GM12878 (cell line): ENCODE data around the gene RCN2. TPM values are rescaled to one million over a fixed set of nuclear protein-coding genes. Genes with fewer than 3 reads are reported as not detected.

Source experiments
- ATAC-seq: fragments of 200-7000 bp; cut with Tn5 transposase; 3 replicates; pipeline ENCODE4 v1.9.1; 2020; ENCODE audit warnings: mild to moderate bottlenecking, moderate library complexity
- BruUV-seq: library from RNA; stranded (reverse); fragments of 400-500 nt; replicated peaks from 2 replicates; lab custom pipeline; 2021; lab: Mats Ljungman, UMichigan
- CTCF ChIA-PET: fragments of 300-600 bp; sonication (Branson Sonifier 250); formaldehyde crosslinking; extraction: SDS; loops from one replicate; lab custom pipeline; 2021; ENCODE audit warnings: inconsistent platforms; lab: Yijun Ruan, JAX
- POLR2A ChIA-PET: fragments of 350-600 bp; formaldehyde crosslinking; extraction: SDS; loops from one replicate; lab custom pipeline; 2021; ENCODE audit warnings: inconsistent platforms; lab: Charles Lee
- RAD21 ChIA-PET: fragments of 300-600 bp; sonication (Branson Sonifier 250); formaldehyde crosslinking; loops from one replicate; lab custom pipeline; 2023; ENCODE audit warnings: antibody characterized with exemption; ENCODE audit not compliant: unreplicated experiment; lab: Charles Lee
- SMC1A ChIA-PET: fragments of 300-600 bp; sonication (Branson Sonifier 250); formaldehyde crosslinking; loops from one replicate; lab custom pipeline; 2023; ENCODE audit not compliant: unreplicated experiment, uncharacterized antibody; lab: Charles Lee
- DNase-seq: peaks from one replicate; pipeline ENCODE4 v3.0.0-alpha.2; 2011; ENCODE audit warnings: low read depth, low spot score
- FAIRE-seq: peaks from 3 replicates; lab custom pipeline; 2011; peaks lifted over from hg19 to GRCh38; lab: Jason Lieb, UNC
- H2AFZ ChIP-seq: 2 replicates; pipeline ENCODE4 v1.6.0; 2011; ENCODE audit warnings: low read depth, low read length, control low read depth; ENCODE audit not compliant: control insufficient read depth
- H3K27ac ChIP-seq: 2 replicates; pipeline ENCODE4 v1.5.1; 2011; ENCODE audit warnings: control low read depth; ENCODE audit not compliant: control insufficient read depth, insufficient read depth
- H3K27me3 ChIP-seq, 2 experiments: replicated peaks in 1 of 2; 2 replicates each; pipeline versions ENCODE4 v1.6.0 to v1.6.1; 2011; ENCODE audit warnings: low read length in 1 of 2; ENCODE audit not compliant: control insufficient read depth in 2 of 2, insufficient read depth in 2 of 2
- H3K36me3 ChIP-seq, 2 experiments: 2 replicates each; pipeline ENCODE4 v1.5.1; 2011; ENCODE audit warnings: low read length in 1 of 2; ENCODE audit not compliant: control insufficient read depth in 2 of 2, insufficient read depth in 2 of 2
- H3K4me1 ChIP-seq: 2 replicates; pipeline ENCODE4 v1.6.1; 2011; ENCODE audit warnings: mild to moderate bottlenecking, low read length, moderate library complexity, mixed read lengths; ENCODE audit not compliant: control insufficient read depth, insufficient read depth
- H3K4me2 ChIP-seq: 2 replicates; pipeline ENCODE4 v1.6.0; 2011; ENCODE audit warnings: control low read depth; ENCODE audit not compliant: control insufficient read depth, insufficient read depth
- H3K4me3 ChIP-seq: fragments of 200-600 bp; sonication (generic); 2 replicates; pipeline ENCODE4 v1.5.1; 2016
- H3K79me2 ChIP-seq: 2 replicates; pipeline ENCODE4 v1.6.0; 2011; ENCODE audit warnings: low read length; ENCODE audit not compliant: control insufficient read depth, insufficient read depth
- H3K9ac ChIP-seq: 2 replicates; pipeline ENCODE4 v1.8.0; 2011; ENCODE audit warnings: low read length, control low read depth, mixed read lengths; ENCODE audit not compliant: control insufficient read depth, insufficient read depth
- H3K9me3 ChIP-seq: replicated peaks from 3 replicates; pipeline ENCODE4 v1.5.1; 2011; ENCODE audit warnings: mild to moderate bottlenecking, low read length; ENCODE audit not compliant: control insufficient read depth, insufficient read depth
- H4K20me1 ChIP-seq: 2 replicates; pipeline ENCODE4 v1.6.0; 2011; ENCODE audit not compliant: control insufficient read depth, insufficient read depth
- ASH2L ChIP-seq: fragments of 300-600, 200-600 bp; sonication (generic); IDR thresholded peaks from 2 replicates; pipeline ENCODE4 v1.6.1; 2017; ENCODE audit warnings: low read depth, mild to moderate bottlenecking, borderline replicate concordance
- BCL3 ChIP-seq: IDR thresholded peaks from 2 replicates; pipeline ENCODE4 v1.6.1; 2011; ENCODE audit warnings: borderline replicate concordance, low read depth, mild to moderate bottlenecking, moderate library complexity, low read length; ENCODE audit not compliant: insufficient read depth, poor library complexity, severe bottlenecking
- BHLHE40 ChIP-seq, 2 experiments: fragments of 450-650 bp in 1 of 2; IDR thresholded peaks; 2 replicates each; pipeline ENCODE4 v1.6.1; 2011 to 2017; ENCODE audit warnings: low read depth in 2 of 2, borderline replicate concordance in 1 of 2, improper control_type of control experiment in 1 of 2, low read length in 1 of 2, mild to moderate bottlenecking in 1 of 2
- CBX3 ChIP-seq: fragments of 200-600 bp; sonication (generic); IDR thresholded peaks from 2 replicates; pipeline ENCODE4 v1.6.1; 2016; ENCODE audit warnings: low read depth, borderline replicate concordance
- GATAD2B ChIP-seq: fragments of 450-650 bp; conservative IDR thresholded peaks from 2 replicates; pipeline ENCODE4 v1.6.1; 2017; ENCODE audit warnings: low read depth, mild to moderate bottlenecking, moderate library complexity
- MLLT1 ChIP-seq: fragments of 450-650 bp; IDR thresholded peaks from 2 replicates; pipeline ENCODE4 v1.6.1; 2016; ENCODE audit warnings: mild to moderate bottlenecking
- NFIC ChIP-seq: IDR thresholded peaks from 2 replicates; pipeline ENCODE4 v1.6.1; 2012; ENCODE audit warnings: low read depth, mild to moderate bottlenecking, inconsistent platforms, low read length, moderate library complexity
- PAX8 ChIP-seq: fragments of 450-650 bp; IDR thresholded peaks from 2 replicates; pipeline ENCODE4 v1.6.1; 2017; ENCODE audit warnings: mild to moderate bottlenecking, moderate library complexity
- POLR2A ChIP-seq: IDR thresholded peaks from 2 replicates; pipeline ENCODE4 v1.6.1; 2011; ENCODE audit warnings: low read depth, mild to moderate bottlenecking, low read length
- POLR2AphosphoS2 ChIP-seq: IDR thresholded peaks from 2 replicates; pipeline ENCODE4 v1.6.1; 2011; ENCODE audit warnings: low read depth, mild to moderate bottlenecking, low read length, improper control_type of control experiment, moderate library complexity
- RCOR1 ChIP-seq: conservative IDR thresholded peaks from 2 replicates; pipeline ENCODE4 v1.6.1; 2012; ENCODE audit warnings: low read depth, low read length, improper control_type of control experiment
- SREBF2 ChIP-seq: IDR thresholded peaks from 2 replicates; pipeline ENCODE4 v1.6.1; 2012; ENCODE audit warnings: mild to moderate bottlenecking, low read length
- SRF ChIP-seq, 2 experiments: IDR thresholded peaks; 2 replicates each; pipeline ENCODE4 v1.6.1; 2011; ENCODE audit warnings: low read depth in 2 of 2, low read length in 2 of 2, mild to moderate bottlenecking in 1 of 2, moderate library complexity in 1 of 2
- TARDBP ChIP-seq: IDR thresholded peaks from 2 replicates; pipeline ENCODE4 v1.6.1; 2016; ENCODE audit warnings: borderline replicate concordance
- TCF7 ChIP-seq: IDR thresholded peaks from 2 replicates; pipeline ENCODE4 v1.6.1; 2014; ENCODE audit warnings: antibody characterized with exemption, borderline replicate concordance
- YBX1 ChIP-seq: fragments of 450-650 bp; IDR thresholded peaks from 2 replicates; pipeline ENCODE4 v1.6.1; 2016; ENCODE audit warnings: antibody characterized with exemption
- ZNF622 ChIP-seq: fragments of 450-650 bp; IDR thresholded peaks from 2 replicates; pipeline ENCODE4 v1.6.1; 2017; ENCODE audit warnings: mild to moderate bottlenecking, inconsistent platforms
- WGBS: methylation state at CpG from one replicate; pipeline ENCODE4 v1.1.6; 2016; ENCODE audit warnings: low lambda C conversion rate; ENCODE audit not compliant: insufficient replicate concordance, insufficient coverage; ENCODE audit errors: missing lambda C conversion rate; 5-methylcytosine and 5-hydroxymethylcytosine counted together
- in situ Hi-C: fragments of 300-500 bp; cut with MboI; formaldehyde crosslinking; loops from 9 replicates; pipeline ENCODE4 v1.14.3; 2018; ENCODE audit warnings: mixed read lengths
- intact Hi-C: fragments of 100-400 bp; cut with micrococcal nuclease; formaldehyde crosslinking; loops from one replicate; pipeline ENCODE4 v1.14.2; 2022; ENCODE audit not compliant: unreplicated experiment
- polyA plus RNA-seq, 11 experiments: library from polyadenylated mRNA; depleted of rRNA in 4 of 11; unstranded in 6 of 11; stranded (reverse) in 5 of 11; fragments of >200 nt; fragmentation: Nextera tagmentation in 4 of 11; fragmentation: Illumina TruSeq in 1 of 11; extraction: Ambion mirVana in 4 of 11; extraction: Trizol in 1 of 11; gene quantifications; 1 replicate in 1 of 11; 2 replicates in 10 of 11; pipeline versions ENCODE4 v1.2.1 to v1.2.3, GENCODE V29; 2011 to 2016; ENCODE audit warnings: inconsistent platforms in 2 of 11, missing spikeins in 2 of 11, low read depth in 1 of 11
- total RNA-seq, 4 experiments: library from RNA; depleted of rRNA in 3 of 4; stranded (reverse); fragments of >200 nt in 3 of 4; fragmentation: Illumina TruSeq in 1 of 4; extraction: Trizol in 1 of 4; gene quantifications; 2 replicates each; pipeline versions ENCODE4 v1.2.1 to v1.2.3, GENCODE V29; 2013 to 2021
- TF ChIP-seq, protein P1 (sequence below): fragments of 450-650 bp; conservative IDR thresholded peaks from 2 replicates; pipeline ENCODE4 v1.6.1; 2017; ENCODE audit warnings: mild to moderate bottlenecking, moderate library complexity

The RCN2 gene
- total and polyA plus RNA-seq, 10 of the 15 experiments (the other 5 are each of a cell fraction or from before 2014, with no cell fraction given): 4.9 to 41.0 (median 12.9) TPM

DNA sequence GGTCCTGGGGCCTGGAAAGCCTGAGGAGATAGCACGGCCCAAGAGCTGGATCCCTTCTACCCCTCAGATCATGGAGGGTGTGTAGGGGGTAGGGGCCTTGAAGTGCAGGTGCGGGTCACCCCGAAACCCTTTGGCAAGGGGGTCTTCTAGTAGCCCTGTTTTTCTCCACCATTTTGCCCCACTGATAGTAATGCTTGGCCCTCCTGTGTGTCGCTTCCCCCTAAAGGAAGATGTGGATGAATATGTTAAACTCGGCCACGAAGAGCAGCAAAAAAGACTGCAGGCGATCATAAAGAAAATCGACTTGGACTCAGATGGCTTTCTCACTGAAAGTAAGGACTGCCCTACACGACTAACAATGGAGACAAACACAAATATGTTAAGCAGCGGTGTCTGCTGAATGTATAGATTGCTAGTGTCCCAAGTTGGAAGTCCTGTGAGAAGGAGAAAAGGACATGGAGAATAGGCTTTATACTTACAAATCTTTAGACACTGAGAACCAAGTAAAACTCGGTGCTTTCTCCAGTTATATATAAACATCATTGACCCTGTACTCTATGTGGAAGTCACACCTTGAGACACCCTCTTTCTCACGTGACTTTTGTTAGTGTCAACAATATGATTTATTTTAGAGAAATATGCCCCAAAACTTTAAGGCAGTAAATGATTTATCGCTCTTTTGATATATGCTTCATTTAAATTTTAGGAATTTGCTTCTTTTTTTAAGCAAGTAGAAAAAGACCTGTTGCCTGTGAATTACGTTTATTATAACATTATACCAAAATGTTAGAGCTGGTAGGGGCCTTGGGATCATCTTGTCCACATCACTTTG is 802 bp downstream of the RCN2 start:
- DNase-seq (no peak), FAIRE-seq (no peak), ATAC-seq (no peak)
- peaks cover 6% of the 10 kb centered on the region for H3K79me2 ChIP-seq
- BruUV-seq: TSS peak; percentile 67
- RAD21 ChIA-PET: interaction anchor here (0.8 to 1.4 kb wide), 2 partner anchors 9 to 27 kb away, joined by 3 to 6 read pairs; no protein-coding TSS in a partner anchor
- POLR2A ChIA-PET: no interaction called here
- intact Hi-C loops (no loop called here), in situ Hi-C loops (no loop called here)
- H3K4me1 ChIP-seq: peaks cover 14% of the 10 kb centered on the region
- H3K9ac ChIP-seq: peak overlapping the region; percentile 79
- peaks cover 0 to 4% of the 10 kb centered on the region in 2 experiments; a peak in 1 of 4 replicates for H3K36me3 ChIP-seq
- CTCF ChIA-PET: interaction anchor here (1.0 kb wide), 1 partner anchor 41 kb away, joined by 4 read pairs; no protein-coding TSS in a partner anchor
- WGBS: 25% methylated on average over 14 of the region's 14 CpGs
- H3K4me3 ChIP-seq: peak overlapping the region; percentile 85
- no peaks in the 10 kb centered on the region for H3K9me3 ChIP-seq
- SMC1A ChIA-PET: interaction anchor here (1.4 kb wide), 1 partner anchor 38 kb away, joined by 3 read pairs; no protein-coding TSS in a partner anchor
- H3K27me3 ChIP-seq: peaks cover 0 to 2% of the 10 kb centered on the region in 2 experiments; a peak in 1 of 4 replicates
- TF ChIP-seq MLLT1 (peak; percentile 49; the same call in 1 of the 2 replicates), BCL3 (no peak), GATAD2B (no peak), ZNF622 (no peak), YBX1 (no peak), PAX8 (no peak), TCF7 (no peak), RCOR1 (no peak), SRF (IDR thresholded peaks at IDR 0.05; ENCODE audit: low read depth in 2 of 2, low read length in 2 of 2) (no peak), SREBF2 (no peak), CBX3 (no peak), TARDBP (no peak), POLR2AphosphoS2 (no peak), POLR2A (no peak), BHLHE40 (IDR thresholded peaks at IDR 0.05; ENCODE audit: borderline replicate concordance in 1 of 2, low read depth in 2 of 2, low read length in 1 of 2) (peak; percentile 43 to 55; a peak in 2 of 4 replicates), NFIC (no peak), ASH2L (no peak)
- TF ChIP-seq, protein P1, sequence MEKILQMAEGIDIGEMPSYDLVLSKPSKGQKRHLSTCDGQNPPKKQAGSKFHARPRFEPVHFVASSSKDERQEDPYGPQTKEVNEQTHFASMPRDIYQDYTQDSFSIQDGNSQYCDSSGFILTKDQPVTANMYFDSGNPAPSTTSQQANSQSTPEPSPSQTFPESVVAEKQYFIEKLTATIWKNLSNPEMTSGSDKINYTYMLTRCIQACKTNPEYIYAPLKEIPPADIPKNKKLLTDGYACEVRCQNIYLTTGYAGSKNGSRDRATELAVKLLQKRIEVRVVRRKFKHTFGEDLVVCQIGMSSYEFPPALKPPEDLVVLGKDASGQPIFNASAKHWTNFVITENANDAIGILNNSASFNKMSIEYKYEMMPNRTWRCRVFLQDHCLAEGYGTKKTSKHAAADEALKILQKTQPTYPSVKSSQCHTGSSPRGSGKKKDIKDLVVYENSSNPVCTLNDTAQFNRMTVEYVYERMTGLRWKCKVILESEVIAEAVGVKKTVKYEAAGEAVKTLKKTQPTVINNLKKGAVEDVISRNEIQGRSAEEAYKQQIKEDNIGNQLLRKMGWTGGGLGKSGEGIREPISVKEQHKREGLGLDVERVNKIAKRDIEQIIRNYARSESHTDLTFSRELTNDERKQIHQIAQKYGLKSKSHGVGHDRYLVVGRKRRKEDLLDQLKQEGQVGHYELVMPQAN: no peak
- peak overlapping the region; percentile 43 for H3K27ac ChIP-seq
- H3K4me2 ChIP-seq: peak overlapping the region; percentile 93
- H2AFZ ChIP-seq: peak overlapping the region; percentile 75
- no peaks in the 10 kb centered on the region for H4K20me1 ChIP-seq
